GM21381 (cell line): ENCODE results near the gene FAIM2.

Experiments used
- ATAC-seq: cut with Tn5 transposase; IDR thresholded peaks from one replicate; pipeline ENCODE4 v1.9.1; 2021; ENCODE audit warnings: mild to moderate bottlenecking, moderate library complexity; ENCODE audit not compliant: unreplicated experiment

FAIM2 gene

DNA sequence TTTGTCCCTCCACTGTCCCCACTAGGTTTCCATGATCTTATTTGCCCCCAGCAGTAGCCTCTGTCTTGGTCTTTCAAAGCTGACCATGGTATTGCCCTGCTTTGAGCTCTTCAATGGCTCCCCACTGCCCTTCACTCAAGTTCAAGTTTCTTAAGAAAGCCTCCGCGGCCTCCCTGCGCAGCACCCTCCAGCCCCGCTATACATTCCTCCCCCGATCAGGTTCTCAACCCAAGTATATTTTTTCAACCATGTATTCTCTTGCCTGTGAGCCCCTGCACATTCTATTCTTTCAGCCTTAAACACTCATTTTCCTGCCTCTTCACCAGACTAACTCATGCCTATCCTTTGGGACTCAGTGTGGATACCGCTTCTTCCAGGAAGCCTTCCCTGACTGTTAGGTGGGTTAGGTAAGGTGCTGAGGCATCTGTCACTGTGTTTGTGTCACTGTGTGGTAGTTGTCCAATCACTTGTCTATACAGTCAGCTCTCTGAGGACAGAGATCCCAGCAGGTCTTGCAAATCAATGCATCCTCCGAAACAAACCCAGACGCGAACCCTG is 4.3 kb downstream of the FAIM2 start:
- no peak for ATAC-seq

DNA sequence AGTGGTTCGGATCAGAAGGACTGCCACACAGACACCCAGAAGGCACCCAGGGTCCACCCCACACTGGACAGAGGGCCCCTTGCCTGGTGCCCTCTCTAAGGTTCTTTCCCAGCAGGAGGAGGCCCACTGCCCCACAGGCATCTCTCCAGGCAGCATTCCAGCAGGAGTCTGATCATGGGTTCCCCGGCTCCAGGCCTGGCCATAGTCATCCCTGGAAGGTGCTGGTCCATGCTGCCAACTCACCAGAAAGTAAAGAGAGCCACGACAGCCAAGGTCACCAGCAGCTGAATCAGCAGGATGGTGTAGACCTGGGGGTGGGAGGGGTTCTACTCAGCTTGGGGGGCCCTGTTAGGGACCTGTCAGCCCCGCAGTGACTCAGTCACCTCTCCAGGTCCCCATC is 6.4 kb downstream of the FAIM2 start:
- ATAC-seq, result no peak

DNA sequence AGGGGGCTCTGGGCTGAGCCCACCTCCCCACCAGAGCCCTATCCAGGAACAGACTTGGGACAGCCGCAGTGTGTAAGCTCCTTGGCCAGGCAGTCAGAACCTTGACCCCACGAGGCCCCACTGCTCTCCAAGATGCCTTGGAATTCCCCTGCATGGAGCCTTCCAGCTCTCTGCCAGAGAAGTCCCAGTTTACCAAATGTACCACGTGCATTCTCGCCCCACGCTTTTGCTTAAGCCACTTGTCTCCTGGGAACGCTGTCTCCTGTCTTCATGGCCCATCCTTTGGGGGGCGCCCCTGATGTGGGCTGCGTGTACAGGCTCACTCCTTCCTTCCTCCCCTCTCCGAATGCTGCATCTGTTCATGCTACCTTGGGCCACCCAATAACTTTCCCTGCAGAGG is 7.9 kb downstream of the FAIM2 start:
- no peak for ATAC-seq

DNA sequence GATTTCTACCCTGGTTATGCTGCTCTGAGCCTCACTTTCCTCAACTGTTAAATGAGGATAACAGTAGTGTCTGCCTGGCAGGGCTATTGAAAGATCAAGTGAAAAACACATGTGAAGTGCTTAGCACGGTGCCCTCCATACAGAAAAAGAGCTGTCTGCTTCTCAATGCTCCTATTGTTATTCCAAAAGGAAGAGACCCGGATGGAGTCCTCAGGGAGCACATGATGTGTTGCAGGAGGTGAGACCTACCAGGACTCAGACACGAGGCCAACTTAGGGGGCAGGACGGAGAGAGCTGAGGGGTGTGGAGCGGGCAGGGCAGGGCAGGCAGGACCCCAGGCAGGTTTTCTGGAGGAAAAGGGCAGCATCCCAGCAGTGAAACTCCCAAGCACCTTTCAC is 8.9 kb downstream of the FAIM2 start:
- no peak for ATAC-seq

DNA sequence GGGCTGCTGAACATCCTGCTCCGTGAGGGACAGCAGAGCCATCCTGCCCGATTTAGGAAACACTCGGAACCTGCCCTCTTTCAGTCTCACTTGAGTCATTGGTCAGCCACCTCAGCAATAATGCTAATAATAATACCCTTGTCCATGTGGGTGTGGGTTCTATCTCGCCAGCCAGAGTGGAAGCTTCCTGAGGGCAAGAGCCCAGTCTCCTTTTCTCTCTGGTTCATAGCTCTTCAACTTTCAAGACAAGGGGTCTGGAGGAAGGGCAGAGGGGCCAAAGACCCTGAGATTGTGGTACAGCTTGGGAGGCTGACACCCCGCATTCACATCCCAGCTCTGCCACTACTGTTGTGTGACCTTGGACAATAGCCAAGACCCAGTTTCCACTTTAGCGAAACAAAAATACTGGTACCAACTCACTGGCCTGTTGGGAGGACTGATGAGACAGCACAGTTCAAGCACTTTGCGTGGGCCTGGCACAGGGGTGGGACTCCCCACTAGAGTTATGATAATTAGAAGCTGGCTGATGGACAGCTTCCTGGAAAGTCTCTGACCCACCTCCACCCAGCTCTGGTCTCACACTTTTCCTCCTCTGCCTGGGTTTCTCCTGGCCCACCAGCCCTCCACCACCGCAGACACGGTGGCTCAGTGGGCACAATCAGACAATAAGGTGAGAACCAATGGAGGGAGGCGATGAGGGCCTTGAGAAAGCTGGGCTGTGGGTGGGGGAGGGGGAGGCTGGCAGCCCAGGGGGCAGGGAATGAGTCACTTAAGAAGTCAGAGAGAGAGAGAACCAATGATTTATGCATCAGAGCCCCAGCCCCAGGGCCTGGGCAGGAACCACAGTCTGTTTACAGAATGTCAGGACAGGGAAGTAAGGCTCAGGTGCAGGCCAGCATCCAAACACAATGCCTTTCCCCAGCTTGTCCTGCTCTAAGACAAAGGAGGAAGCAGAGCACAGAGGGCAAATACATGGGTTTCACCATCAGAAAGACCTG is 9.6 kb downstream of the FAIM2 start:
- no peak for ATAC-seq

DNA sequence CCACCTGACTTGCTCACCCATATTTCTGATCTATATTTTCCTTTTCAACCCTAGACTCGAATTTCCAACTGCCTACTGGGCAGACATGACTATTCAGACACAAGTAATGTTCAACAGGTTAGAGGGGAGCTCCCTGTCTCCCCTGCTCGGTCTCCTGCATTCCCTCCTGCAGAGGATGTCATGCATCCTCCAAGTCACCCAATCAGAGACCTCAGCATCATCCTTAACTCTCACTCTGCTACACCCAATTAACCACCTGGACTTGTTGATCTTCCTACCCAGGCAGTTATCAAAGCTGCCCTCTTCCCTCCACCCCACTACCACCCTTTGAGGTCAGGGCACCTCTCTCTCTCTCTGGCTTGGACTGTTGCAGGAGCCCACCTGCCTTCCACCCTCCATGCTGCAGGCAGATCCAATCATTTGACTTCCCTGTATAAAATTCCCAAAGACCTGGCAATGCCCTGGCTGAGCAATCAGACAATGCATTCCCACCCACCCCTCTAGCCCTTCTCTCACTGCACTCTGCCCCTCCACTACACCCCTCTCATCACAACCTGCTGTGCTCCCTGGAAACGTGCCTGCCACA is 10.9 kb downstream of the FAIM2 start:
- ATAC-seq, result no peak

DNA sequence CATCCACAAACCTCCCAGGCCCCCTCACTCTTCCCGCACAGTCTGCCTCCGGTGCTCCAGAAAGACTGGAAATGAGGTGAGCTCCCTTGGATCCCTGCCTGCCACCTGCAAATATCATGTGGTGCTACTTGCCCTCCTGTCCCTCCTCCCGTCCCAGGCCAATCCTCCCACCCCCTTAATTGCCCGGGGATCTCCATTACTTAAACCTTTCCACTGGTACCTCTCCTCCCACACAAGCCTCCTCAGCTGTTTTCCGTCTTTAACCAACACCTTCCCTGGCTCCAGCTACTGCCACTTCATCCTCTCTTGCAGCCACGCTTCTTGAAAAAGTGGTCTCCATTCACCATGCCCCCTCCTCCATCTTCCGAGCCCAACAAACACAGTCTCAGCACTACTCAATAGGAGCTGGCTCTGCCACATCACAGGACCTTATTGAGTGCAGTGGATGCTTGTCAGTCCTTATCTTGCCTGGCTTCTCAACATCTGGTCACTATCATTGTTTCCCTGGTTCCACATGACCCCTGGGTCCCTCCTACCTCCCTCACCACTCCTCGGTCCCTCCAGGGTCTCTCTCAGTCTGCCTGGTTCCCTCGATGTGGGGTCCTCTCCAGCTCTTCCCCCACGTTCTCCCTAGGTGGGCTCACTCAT is 11.5 kb downstream of the FAIM2 start:
- no peak for ATAC-seq

DNA sequence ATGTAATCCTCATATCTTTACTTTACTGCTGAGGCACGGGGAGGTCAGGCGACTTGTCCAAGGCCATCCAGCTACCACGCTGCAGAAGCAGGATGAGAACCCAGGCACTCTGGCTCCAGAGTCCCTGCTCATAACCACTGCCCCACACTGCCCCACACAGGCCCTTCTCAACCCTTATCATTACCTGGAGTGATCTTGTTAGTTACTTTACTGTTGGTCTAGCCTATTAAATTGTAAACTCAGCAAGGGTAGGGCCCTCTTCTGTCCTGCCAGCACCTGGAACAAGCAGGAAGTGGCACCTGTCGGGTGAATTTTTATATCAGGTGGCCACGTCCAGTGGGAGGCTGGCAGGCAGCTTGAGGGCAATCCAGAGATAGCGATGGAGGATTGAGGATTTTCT is 12.2 kb downstream of the FAIM2 start:
- no peak for ATAC-seq

DNA sequence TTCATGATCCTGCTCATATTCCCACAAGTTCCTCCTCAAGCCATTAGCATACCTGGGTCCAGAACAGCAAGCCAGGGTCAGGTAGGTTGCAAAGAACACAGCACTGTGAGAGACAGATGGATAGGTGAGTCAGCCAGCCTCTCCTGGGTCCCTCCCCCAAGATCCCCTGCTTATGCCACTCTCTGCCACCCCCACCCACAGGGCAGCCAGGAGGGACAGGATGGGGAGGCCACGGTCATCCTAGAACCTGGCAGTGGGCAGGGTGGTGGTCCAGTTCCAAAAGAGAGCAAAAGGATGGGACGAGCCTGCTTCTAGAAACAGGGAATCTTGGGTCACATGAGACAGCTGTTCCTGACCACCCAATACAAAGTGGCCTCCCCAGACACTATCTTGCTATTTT is 12.7 kb downstream of the FAIM2 start:
- ATAC-seq, result no peak

DNA sequence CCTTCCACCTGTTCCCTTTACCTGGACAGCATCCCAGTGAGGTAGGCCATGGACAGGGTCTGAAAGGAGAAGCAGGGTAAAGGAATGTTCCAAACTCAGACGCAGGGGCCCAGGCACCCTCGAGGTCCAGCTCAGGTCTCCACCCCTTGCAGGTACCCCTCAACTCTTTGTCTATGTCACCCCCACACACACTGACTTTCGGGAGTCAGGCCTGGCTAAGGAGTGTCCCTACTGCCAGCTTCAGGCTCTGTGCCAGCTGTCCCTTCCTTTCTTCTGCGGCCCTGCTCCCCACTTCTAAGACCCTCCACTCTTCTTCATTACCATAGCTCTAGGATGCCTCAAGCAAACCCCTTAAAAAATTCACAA is 13.6 kb downstream of the FAIM2 start:
- no peak for ATAC-seq

DNA sequence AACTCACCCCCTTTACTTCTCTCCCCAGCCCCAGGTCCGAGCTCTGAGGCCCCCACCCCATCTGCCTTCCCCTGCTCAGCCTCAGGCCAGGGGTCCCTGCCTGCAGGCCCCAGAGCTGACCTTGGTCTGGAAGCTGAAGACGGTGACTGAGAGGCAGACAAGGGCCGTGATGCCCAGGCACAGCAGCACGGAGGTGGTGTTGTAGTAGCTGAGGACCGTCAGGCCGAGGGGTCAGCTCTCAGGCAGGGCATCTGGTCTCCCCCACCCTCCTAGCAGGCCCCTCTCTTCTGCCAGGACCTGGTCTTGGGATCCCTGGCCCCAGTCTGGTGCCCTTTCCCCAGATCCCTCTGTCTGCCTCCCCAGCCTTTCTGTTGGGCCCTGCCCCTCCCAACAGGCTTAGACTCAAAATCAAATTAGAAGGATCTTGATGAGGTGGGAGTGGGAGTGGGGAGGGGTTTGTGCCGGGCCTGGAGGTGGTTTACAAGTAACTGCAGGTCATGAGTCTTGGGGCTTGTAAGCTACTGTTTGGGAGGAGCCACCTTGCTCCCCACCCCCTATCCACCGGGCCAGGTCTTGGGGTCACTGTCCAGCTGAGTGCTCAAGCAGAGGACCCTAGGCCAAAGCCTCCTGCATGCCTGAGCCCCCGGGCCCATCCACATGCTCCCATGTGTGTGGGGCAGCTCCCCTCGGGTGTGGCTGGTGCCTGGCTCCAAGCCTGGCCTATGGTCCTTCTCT is 14.2 kb downstream of the FAIM2 start:
- ATAC-seq, result no peak

DNA sequence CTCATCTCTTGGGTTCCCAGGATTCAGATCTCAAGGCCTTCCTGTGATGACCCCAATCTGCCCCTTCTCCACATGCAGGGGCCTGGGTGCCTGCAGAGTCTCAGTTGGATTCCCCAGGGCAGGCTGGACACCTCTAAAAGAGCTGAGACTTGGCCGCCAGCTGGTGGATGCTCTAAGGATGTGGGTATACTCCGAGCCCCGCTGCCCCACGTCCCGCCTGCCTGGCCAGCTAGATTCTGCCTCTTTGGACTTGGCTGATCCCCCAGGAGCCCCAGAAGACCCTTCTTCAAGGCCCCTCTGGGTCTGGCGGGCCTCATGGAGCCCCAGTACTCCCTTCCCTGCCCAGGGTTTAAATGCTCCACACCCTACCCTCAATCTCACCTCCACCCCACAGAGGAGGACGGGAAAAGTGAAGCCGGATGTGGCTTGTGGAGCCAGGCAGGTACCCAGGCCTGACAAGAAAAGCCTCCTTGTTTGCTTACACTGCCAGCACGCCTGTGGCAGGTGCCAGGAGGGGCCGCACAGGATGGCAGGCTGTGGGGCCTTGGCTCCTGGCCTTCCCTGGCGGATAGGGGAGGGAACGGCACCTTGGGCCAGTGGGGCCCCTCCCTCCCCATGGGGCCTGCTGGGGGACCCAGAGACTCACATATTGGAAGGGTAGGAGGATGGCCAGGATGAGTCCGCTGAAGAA is 15.1 kb downstream of the FAIM2 start:
- no peak for ATAC-seq

DNA sequence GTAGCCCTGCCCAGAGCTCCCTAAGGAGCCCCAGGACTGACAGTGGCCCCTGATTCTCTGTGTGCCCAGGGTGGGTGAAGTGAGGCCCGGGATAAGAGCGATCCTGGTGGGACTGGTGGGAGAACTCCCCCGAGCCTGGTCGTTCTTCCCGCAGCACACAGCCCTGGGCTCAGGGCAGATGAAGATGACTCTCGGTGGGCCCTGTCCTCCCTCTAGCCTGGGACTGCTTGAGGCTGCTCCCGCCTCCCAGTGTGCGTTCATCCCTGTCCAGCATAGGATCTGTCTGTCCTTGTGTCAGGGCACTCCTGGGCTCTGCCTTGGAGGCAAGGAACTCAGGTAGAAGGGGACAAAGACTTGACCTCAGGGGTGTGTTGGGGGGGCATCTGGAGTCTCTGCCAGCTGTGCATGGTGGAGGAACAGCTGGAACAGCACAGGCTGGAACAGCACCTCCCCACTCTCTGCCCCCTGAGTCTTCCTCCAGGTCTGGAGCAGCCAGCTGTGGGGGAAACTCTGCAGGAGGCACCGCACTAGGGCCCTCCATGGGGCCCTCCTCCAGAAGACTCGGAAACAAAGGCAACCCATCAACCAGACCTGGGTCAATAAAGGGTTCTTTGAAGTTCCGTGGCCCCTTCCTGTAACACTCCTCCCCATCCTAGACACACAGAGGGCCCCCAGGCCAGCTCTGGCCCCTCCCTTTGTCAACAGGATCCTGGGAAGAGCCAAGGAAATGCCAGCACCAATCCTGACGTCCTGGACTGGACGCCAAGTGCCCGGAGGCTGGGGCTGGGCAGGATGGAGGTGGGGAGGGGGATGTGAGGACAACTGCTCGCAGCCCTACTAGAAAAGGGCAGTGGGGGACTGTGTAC is 15.9 kb downstream of the FAIM2 start:
- ATAC-seq, result no peak

DNA sequence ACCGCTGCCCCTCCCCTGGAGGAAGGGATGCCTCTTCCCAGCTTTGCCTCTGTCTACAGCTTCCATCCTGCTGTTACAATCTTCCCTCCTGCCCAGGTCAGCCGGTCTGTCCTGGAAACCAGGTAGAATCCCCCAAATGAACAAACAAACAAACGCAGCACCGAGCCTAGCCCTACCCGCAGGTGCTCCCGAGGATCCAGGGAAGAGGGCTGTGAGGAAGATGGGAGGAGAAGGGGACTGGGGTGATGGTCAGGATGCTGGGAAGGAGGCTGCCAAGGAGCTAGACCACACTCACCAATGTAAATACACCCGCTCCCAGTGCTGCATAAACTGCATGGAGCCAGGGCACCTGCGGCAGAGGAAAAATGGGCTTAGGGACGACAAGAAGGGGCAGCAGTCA is 16.6 kb downstream of the FAIM2 start:
- no peak for ATAC-seq

DNA sequence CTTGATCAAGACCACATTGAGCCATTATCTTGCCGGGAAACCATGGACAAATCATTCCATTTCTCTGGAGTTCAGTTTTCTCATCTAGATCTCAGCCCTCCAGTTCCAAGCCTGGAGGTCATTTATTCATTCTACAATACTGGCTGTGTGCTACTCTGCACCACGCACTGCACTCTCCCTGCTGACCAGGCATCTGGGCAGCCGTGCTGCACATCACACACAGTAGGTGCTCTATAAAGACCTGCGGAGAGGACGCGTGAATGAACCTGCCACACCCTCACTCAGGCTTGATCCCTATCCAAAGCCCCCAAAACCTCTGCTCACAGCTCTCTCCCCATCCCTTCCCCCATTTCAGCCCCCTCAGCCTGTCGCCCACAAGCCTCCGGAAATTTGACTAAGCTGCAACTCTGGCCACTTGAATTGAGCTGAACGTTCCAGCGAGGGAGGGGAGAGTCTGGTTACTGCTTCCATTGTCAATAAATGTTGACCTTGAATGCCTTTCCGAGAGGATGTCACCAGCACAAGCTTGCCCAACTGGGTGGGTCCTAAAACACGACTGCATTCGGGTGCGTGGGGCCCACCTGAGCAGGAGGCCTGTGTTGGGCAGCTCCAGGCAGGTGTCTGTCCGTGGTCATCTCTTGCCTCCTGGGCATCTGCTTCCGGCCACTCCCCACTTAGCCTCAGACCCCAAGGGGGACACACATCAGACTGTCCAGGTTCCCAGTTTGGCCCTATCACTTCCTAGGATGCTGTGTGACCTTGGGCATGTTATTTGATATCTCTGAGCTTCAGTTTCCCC is 17.8 kb downstream of the FAIM2 start:
- ATAC-seq, result no peak

DNA sequence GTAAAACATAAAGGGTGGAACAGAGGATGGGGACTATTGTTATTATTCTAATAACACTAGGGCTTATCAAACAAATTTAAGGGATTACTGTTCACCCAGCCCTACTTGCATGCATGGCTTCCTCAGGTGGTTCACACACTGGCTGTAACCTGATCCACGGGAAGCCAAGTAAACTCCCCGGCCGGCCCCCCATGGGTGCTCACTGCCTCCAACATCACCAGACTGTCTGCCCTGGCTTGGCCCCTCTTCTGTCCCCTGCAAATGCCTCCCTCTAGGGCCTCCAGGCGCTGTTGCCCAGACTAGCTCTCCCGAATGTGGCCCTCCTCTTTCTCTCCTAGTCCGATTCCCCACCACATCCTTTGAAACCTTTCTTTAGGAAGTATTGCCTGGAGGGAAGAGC is 18.6 kb downstream of the FAIM2 start:
- ATAC-seq, result no peak

DNA sequence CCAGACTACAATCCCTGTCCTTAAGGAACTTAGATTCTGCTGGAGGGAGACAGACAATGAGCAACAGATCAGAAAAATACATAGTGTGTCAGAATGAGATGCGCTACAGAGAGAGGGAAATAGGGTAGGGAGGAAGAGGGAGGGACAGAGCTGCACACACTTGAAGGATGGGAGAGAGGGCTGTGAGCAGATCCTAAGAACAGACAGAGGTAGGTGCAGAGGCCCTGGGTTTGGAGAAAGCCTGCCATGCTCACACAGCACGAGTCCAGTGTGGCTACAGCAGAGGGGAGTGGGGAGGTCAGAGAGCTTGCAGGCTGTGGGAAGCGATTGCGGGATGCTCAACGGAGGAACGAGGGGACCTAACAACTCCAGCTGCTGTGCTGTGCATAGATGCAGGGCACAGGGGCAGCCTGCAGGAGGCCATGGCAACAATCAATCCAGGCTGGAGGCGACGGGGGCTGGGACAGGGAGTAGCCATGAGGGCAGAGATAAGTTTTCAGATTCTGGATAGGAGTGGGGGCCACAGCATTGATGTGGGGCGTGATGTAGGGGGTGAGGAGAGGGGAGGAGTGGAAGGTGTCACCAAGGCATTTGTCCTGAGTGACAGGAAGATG is 20.7 kb downstream of the FAIM2 start:
- ATAC-seq, result no peak

DNA sequence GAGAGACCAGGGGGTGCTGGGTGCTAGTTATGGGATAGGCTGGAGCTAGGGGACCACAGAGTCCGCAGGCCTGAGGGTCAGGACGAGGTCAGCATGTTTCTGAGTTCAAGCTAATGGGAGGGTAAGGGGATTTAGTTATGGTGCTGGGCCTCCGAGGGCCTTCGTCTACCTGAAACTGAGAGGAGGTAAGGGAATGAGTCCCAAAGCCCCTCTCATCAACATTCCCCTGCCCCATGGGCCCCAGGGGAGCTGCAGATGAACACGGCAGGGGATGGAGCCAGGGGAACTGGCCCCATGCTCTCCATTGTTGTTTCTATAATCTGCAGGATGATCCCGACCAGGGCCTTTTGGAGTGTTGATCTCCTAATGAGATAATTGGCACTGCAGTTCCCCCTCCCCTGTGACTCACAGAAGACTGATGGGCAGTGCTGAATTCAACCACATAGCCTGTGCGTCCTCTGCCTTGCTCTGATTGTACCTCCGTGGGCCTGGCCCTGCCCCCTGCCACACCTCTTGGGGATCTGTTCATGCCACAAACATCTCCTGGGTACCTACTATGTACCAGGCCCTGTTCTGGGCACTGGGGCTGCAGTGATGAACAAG is 21.4 kb downstream of the FAIM2 start:
- ATAC-seq, result no peak
